Measurements from ENCODE around the gene UXS1. TPM values are rescaled to one million over a fixed set of nuclear protein-coding genes. Genes with fewer than 3 reads are reported as not detected.

Gene UXS1
- total RNA-seq, 1 donor from 2014 or later, result 27.4 TPM

DNA sequence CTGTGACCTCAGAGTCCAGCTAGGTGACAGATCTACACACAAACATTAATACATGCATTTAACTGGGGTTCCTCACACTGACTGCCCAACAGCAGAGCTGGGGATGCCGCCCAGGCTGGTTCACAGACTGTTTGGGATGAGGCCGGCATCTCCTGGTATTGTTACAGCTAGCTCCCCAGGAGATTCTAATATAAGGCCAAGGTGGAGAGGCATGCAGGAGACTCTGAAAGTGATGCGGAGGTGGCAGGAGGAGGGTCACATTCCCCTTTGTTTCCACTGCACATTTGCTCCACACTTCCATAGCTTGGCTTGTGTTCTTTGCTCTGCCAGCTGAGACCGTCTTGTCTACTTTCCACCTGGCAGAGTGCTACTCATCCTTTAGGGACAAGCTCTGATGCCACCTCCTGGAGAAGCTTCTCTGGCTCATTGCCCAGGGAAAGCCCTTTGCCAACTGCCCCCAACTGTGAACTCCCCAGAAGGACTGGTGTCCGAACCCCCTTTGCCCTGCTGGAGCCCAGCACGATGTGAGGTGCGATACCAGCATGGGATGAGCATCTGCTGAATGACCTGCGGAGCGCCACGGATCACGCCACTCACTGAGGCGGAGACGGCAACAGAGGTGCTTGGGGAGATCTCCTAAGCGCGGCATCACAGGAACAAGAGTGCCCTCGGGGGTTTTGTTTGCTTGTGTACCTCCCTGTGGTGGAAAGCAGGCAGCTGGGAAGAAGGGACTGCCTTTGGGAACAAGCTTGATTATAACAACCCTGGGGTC, 88.8 kb downstream of the UXS1 start:
- ATAC-seq (no peak), DNase-seq (ENCODE audit: missing footprints) (no peak)
- intact Hi-C loops (cut with DNase I), result loop anchor here (2.0 to 5.0 kb wide), 2 partner anchors 435 to 477 kb away; no protein-coding TSS in a partner anchor

DNA sequence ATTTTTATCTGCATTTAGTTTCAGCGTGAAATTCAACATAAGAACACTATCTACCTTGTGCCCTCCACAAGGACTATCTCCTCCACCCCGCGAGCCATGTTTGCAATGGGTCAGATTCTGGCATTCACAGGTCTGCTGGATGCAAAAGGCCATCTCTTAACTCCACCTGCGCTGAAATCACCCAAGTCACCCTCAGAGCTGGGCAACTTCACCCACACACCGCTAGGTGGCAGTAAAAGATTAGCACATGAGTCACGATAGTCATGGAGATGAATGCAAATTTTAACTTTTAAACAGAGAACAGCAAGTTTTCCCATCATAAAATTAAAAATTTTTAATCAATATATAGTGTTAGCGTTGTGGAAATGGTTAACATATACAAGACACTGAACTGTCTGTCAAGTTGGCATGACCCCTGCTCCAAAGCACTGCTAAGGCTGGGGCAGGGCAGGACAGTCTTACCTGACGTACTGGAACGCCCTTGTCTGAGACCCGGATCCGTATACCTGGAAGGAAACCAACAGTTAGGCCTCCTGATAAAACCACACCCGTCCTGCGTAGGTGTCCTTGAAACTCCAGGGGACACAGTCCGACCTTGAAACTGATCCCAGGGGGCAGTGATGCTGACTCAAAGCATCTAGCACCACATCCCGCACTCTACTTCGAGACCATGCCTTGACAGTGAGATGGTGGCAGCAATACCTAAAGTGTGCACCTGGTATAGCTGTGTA, 89.6 kb downstream of the UXS1 start:
- DNase-seq (ENCODE audit: missing footprints) (no peak), ATAC-seq (no peak)
- intact Hi-C loops (cut with DNase I), result loop anchor here (2.0 to 5.0 kb wide), 2 partner anchors 436 to 478 kb away; no protein-coding TSS in a partner anchor

DNA sequence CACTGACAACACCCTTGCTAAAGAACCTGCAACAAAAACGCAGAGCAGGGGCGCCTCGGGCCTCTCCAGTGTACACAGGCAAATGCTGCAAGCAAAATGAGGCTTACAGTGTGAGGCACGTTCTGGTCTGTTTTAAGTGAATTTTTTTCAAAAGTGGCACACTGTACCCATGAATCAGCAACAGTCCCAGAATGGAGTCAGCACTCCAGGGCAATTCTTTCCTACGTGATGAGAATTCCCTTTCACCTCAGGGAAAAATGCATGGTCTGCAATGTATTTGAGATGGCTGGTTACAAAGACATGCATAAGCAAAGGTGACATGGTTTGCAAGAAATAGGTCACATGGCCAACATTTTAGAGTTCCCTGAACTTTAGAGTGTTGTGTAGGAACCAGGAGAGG, 94.4 kb downstream of the UXS1 start:
- intact Hi-C loops (cut with DNase I), result no loop called here
- DNase-seq (ENCODE audit: missing footprints), result no peak
- no peak for ATAC-seq

GRCh38 chr2:106098664-106099063, 95.4 kb downstream of the UXS1 start:
- intact Hi-C loops (cut with DNase I), result no loop called here
- DNase-seq (ENCODE audit: missing footprints), result no peak
- ATAC-seq, result no peak

- DNase-seq (ENCODE audit: missing footprints) (no peak), ATAC-seq (peak; percentile 42)
- intact Hi-C loops (cut with DNase I), result no loop called here
Measured at GRCh38 chr2:106098081-106098480, 96.0 kb downstream of the UXS1 start.

DNA sequence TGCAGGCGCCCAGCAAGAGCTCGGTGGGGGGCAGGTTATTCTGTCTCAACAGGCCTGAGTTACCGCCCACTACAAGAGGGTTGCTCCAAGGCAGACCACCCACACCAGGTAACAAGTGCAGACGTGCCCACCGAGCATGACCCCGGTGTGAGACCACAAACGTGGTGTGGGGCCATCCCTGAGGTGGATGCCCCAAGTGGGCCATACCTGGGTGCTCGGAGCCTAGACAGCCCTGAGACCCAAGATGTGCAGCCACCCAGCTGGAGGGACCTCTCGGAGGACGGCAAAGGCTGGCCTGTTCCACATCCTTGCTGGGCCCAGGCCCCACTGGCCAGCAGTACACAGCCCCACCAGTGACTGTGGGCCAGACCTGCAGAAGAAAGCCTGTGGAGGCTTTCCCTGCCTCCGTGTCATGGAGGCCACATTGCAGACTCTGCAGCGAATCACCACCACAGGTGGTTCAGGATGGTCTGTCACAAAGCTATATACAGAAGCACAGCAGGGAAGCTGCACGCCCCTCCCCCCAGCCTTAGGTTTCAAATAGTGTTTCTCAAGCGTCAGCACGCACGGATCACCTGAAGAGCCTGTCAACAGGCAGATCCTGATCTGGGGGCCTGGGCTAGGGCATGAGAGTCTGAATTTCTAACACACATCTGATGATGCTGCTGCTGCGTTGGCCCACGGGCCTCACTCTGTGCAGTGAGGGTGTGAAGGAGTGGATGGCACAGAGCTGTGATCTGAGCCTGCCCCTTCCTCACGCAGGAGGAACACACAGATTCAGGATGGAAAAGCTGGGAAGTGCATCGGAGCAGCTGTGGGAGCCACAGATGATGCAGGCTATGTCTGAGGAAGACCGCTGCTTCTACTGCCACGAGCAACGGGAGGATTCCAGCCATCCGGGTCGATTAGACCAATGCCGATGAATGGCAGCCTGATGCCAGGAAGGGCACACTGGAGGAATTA, 96.8 kb downstream of the UXS1 start:
- no peak for ATAC-seq

DNA sequence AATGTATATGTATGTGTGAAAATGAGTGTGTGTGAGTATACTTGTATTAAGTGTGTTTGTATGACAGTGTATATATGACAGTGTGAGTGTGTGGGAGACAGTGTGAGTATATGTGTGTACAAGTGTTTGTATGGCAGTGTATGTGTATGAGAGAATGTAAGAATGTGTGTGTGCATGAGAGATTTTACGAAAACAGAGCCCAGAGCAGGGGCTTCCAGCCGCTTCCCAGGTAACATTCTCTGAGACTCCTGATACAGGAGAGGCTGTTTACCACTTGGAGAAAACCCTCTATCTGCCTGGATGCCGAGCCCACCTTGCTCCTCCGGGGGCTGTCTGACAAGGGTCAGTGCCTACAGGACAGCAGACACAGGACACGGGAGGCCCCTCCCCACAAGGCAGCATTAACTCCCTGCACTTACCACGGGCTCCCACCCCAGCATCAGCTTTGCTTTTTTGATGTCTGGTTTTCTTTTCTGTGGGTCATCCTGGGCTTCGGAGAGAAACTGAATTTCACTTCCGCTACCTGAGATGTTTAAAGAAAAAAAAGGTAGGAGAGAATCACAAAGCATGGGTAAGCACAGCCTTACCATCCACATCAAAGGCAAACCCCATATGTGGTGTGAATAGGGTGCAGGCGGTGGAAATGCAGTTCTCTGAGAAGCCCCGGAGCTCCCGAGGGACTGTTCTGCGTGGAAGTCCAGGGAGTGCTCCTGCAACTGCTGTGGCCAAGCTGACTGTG, 97.6 kb downstream of the UXS1 start:
- no peak for DNase-seq (ENCODE audit: missing footprints)
- no peak for ATAC-seq
- intact Hi-C loops (cut with DNase I), result no loop called here

More for the DNA sequence above, 96.8 kb downstream of the UXS1 start:
- no peak for DNase-seq (ENCODE audit: missing footprints)
- intact Hi-C loops (cut with DNase I), result no loop called here

DNA sequence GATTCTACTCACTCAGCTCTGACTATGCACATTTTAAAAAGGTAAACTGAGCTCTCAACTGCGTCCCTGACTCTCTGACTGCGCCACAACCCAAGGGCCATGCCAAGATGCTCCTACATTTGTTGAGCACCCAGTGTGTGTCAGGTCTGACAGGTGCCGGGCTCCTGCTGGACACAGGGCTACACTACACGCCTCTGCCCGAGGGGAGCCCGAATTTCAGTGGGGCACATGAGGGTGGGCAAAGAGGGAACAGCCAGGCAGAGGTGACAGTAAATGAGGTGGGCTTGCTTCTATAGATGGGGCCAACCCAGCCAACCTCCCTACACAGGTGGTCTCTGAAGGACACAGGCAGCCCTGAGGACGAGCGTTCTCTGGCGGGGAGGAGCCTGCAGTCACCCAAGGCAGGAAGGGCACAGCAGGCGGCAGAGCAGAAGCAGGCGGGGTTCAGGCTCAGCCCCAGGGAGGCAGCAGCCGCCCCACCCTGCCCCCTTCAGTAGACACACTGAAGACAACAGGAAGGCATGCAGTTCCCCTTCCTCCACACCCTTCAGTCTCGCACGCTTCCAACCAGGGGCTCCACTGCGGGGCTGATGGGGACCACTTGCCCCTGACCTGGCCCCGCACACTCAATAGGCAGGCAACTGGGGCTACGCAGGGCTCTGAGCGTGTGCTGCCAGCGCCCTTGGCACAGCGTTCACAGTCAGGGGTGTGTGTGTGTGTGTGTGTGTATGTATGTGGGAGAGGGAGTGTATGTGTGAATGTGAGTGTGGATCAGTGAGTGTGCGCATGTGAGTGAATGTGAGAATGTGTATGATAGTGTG, 98.4 kb downstream of the UXS1 start:
- DNase-seq (ENCODE audit: missing footprints) (no peak), ATAC-seq (no peak)
- intact Hi-C loops (cut with DNase I), result no loop called here

GRCh38 chr2:106094131-106094841, 99.8 kb downstream of the UXS1 start:
- intact Hi-C loops (cut with DNase I), result no loop called here
- no peak for DNase-seq (ENCODE audit: missing footprints)
- ATAC-seq, result no peak

- DNase-seq (ENCODE audit: missing footprints), result no peak
- ATAC-seq, result no peak
- intact Hi-C loops (cut with DNase I), result no loop called here
Measured at GRCh38 chr2:106090916-106091618, 103.0 kb downstream of the UXS1 start.

- DNase-seq (ENCODE audit: missing footprints), result no peak
- intact Hi-C loops (cut with DNase I), result loop anchor here (5.0 kb wide), 1 partner anchor 512 kb away; no protein-coding TSS in a partner anchor
- ATAC-seq, result no peak
Measured at GRCh38 chr2:106089611-106090010, 104.5 kb downstream of the UXS1 start.

- ATAC-seq (peak; percentile 72), DNase-seq (ENCODE audit: missing footprints) (no peak)
- intact Hi-C loops (cut with DNase I), result loop anchor here (5.0 kb wide), 1 partner anchor 508 kb away; no protein-coding TSS in a partner anchor
Measured at GRCh38 chr2:106085181-106085940, 108.7 kb downstream of the UXS1 start.

GRCh38 chr2:106080959-106081358, 113.1 kb downstream of the UXS1 start:
- intact Hi-C loops (cut with DNase I), result no loop called here
- DNase-seq (ENCODE audit: missing footprints) (no peak), ATAC-seq (no peak)

DNA sequence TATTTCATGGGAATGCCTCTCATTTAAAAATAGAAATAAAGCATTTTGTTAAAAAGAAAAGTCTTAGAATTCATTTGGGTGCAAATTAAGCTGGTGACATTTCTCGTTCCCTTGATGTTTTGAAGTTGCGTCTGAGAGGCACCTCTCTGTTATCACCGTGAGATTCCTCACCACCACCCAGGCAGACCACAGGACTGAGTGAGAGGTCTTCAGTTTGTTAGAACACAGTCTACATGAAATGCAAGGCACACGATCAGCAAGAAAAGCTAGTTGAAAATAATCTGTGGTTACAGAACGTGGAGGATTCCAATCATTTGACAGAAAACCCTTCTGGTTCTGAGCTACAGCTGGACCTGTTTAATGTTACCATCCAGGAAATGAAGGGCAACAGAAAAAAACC, 116.0 kb downstream of the UXS1 start:
- ATAC-seq (no peak), DNase-seq (ENCODE audit: missing footprints) (no peak)
- intact Hi-C loops (cut with DNase I), result no loop called here

- DNase-seq (ENCODE audit: missing footprints) (no peak), ATAC-seq (no peak)
- intact Hi-C loops (cut with DNase I), result no loop called here
Measured at GRCh38 chr2:106076941-106077340, 117.2 kb downstream of the UXS1 start.

- ATAC-seq (no peak), DNase-seq (ENCODE audit: missing footprints) (no peak)
- intact Hi-C loops (cut with DNase I), result no loop called here
Measured at GRCh38 chr2:106075048-106075447, 119.1 kb downstream of the UXS1 start.

Measured in Right ventricle myocardium inferior (tissue), 1 donor.